ENCODE data around the gene FMO2.

FMO2 gene

DNA sequence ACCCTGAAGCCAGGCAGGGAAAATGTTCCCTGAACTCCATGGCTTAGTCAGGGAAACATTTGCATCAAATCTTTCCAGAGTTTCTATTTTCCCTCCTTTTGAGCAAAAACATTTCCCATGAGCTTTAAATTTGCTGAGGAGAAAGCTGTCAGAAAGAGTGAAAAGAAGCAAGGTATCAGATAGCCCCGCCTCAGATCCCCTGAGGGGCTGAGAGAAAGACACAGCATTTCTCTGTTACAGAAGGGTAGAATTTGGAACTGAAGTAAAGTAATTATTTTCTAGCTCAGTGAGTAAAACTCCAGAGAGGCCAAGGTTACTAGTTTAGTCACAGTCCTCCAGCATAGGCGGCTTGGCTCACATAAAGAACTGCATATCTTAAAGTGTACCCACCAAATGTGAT, 73.8 kb downstream of the FMO2 start:
- no peak for DNase-seq
